A549 (cell line): Measurements from ENCODE around the gene ITIH5.

Source experiments
- BCL3 ChIP-seq: fragments of >200 bp; sonication (Bioruptor Twin); formaldehyde crosslinking; IDR thresholded peaks from 3 replicates; pipeline ENCODE4 v1.6.1; 2016
- CEBPB ChIP-seq, 2 experiments: fragments of >200 bp in 1 of 2; sonication (Bioruptor Twin) in 1 of 2; formaldehyde crosslinking in 1 of 2; IDR thresholded peaks; 2 replicates each; pipeline ENCODE4 v1.6.1; 2012 to 2016
- CTCF ChIP-seq: fragments of >200 bp; sonication (Bioruptor Twin); formaldehyde crosslinking; IDR thresholded peaks from 3 replicates; pipeline ENCODE4 v1.5.1; 2016
- ELK1 ChIP-seq: fragments of 150-350 bp; IDR thresholded peaks from 2 replicates; pipeline ENCODE4 v1.6.1; 2014; ENCODE audit warnings: low read depth, mild to moderate bottlenecking, low read length
- JUN ChIP-seq, 2 experiments: fragments of >200 bp; sonication (Bioruptor Twin); formaldehyde crosslinking; IDR thresholded peaks; 2 replicates in 1 of 2; 3 replicates in 1 of 2; pipeline ENCODE4 v1.6.1; 2016 to 2017
- NR3C1 ChIP-seq: fragments of >200 bp; sonication (Bioruptor Twin); formaldehyde crosslinking; IDR thresholded peaks from 3 replicates; pipeline ENCODE4 v1.6.1; 2017
- PHF8 ChIP-seq: fragments of 200-600 bp; sonication (generic); IDR thresholded peaks from 2 replicates; pipeline ENCODE4 v1.6.1; 2016; ENCODE audit warnings: low read depth, mild to moderate bottlenecking, antibody characterized with exemption, moderate library complexity, borderline replicate concordance
- POLR2A ChIP-seq: IDR thresholded peaks from 2 replicates; pipeline ENCODE4 v1.6.1; 2012; ENCODE audit warnings: mild to moderate bottlenecking, low read length

GRCh38 chr10:7634142-7634894 lies 32.4 kb downstream of the ITIH5 start:
- no peak for TF ChIP-seq POLR2A
- no peak for TF ChIP-seq BCL3
- TF ChIP-seq PHF8: no peak
- no peak for TF ChIP-seq JUN (IDR thresholded peaks at IDR 0.05)
- no peak for TF ChIP-seq NR3C1
- no peak for TF ChIP-seq CEBPB (IDR thresholded peaks at IDR 0.05)
- TF ChIP-seq CTCF: no peak
- no peak for TF ChIP-seq ELK1
